ENCODE results near the gene GALC. TPM values are rescaled to one million over a fixed set of nuclear protein-coding genes. Genes with fewer than 3 reads are reported as not detected.

The GALC gene
- total RNA-seq, 1 experiment from 2014 or later: 1.0 TPM

- Mint-ChIP-seq H3K27me3 (ENCODE audit: insufficient read depth, unreplicated experiment) (no peaks in the 10 kb centered on the region), H3K36me3 (ENCODE audit: insufficient read depth, unreplicated experiment) (no peaks in the 10 kb centered on the region), H3K9me3 (ENCODE audit: unreplicated experiment) (no peaks in the 10 kb centered on the region), H3K4me3 (ENCODE audit: unreplicated experiment) (no peak overlapping the region), H3K27ac (ENCODE audit: low read depth, unreplicated experiment) (no peak overlapping the region), H3K4me1 (ENCODE audit: insufficient read depth, unreplicated experiment) (no peaks in the 10 kb centered on the region)
- CTCF ChIA-PET: interaction anchor here (0.6 to 1.8 kb wide), 6 partner anchors 9 to 220 kb away, joined by 3 to 4 read pairs (median 3); no protein-coding TSS in a partner anchor
- no peak for DNase-seq (ENCODE audit: unreplicated experiment)
- BruUV-seq (replicated peaks): no TSS peak
- TF ChIP-seq, protein P1, sequence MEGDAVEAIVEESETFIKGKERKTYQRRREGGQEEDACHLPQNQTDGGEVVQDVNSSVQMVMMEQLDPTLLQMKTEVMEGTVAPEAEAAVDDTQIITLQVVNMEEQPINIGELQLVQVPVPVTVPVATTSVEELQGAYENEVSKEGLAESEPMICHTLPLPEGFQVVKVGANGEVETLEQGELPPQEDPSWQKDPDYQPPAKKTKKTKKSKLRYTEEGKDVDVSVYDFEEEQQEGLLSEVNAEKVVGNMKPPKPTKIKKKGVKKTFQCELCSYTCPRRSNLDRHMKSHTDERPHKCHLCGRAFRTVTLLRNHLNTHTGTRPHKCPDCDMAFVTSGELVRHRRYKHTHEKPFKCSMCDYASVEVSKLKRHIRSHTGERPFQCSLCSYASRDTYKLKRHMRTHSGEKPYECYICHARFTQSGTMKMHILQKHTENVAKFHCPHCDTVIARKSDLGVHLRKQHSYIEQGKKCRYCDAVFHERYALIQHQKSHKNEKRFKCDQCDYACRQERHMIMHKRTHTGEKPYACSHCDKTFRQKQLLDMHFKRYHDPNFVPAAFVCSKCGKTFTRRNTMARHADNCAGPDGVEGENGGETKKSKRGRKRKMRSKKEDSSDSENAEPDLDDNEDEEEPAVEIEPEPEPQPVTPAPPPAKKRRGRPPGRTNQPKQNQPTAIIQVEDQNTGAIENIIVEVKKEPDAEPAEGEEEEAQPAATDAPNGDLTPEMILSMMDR (IDR thresholded peaks at IDR 0.05; ENCODE audit: unreplicated experiment): no peak
- POLR2A ChIA-PET: no interaction called here
- intact Hi-C loops (cut with micrococcal nuclease): no loop called here
These were observed 84.4 kb downstream of the GALC start for GRCh38 chr14:87908550-87908949.

GRCh38 chr14:87901652-87902051 lies 91.3 kb downstream of the GALC start:
- Mint-ChIP-seq H3K36me3 (ENCODE audit: insufficient read depth, unreplicated experiment) (no peaks in the 10 kb centered on the region), H3K27ac (ENCODE audit: low read depth, unreplicated experiment) (no peak overlapping the region), H3K9me3 (ENCODE audit: unreplicated experiment) (no peaks in the 10 kb centered on the region), H3K4me3 (ENCODE audit: unreplicated experiment) (no peak overlapping the region), H3K4me1 (ENCODE audit: insufficient read depth, unreplicated experiment) (peaks cover 7% of the 10 kb centered on the region), H3K27me3 (ENCODE audit: insufficient read depth, unreplicated experiment) (no peaks in the 10 kb centered on the region)
- DNase-seq (ENCODE audit: unreplicated experiment): no peak
- intact Hi-C loops (cut with micrococcal nuclease): no loop called here
- ChIA-PET CTCF (no interaction called here), POLR2A (no interaction called here)
- TF ChIP-seq, protein P1 (IDR thresholded peaks at IDR 0.05; ENCODE audit: unreplicated experiment): no peak
- BruUV-seq (replicated peaks): no TSS peak

- Mint-ChIP-seq H3K27me3 (ENCODE audit: insufficient read depth, unreplicated experiment) (no peaks in the 10 kb centered on the region), H3K4me3 (ENCODE audit: unreplicated experiment) (no peak overlapping the region), H3K36me3 (ENCODE audit: insufficient read depth, unreplicated experiment) (no peaks in the 10 kb centered on the region), H3K27ac (ENCODE audit: low read depth, unreplicated experiment) (no peak overlapping the region), H3K9me3 (ENCODE audit: unreplicated experiment) (no peaks in the 10 kb centered on the region), H3K4me1 (ENCODE audit: insufficient read depth, unreplicated experiment) (peaks cover 8% of the 10 kb centered on the region)
- no TSS peak for BruUV-seq (replicated peaks)
- intact Hi-C loops (cut with micrococcal nuclease): no loop called here
- no peak for DNase-seq (ENCODE audit: unreplicated experiment)
- ChIA-PET CTCF (no interaction called here), POLR2A (no interaction called here)
- TF ChIP-seq, protein P1 (IDR thresholded peaks at IDR 0.05; ENCODE audit: unreplicated experiment): no peak
These were observed 91.7 kb downstream of the GALC start for GRCh38 chr14:87901236-87901635.

- CTCF ChIA-PET: interaction anchor here (0.7 to 6.2 kb wide), 4 partner anchors 9 to 696 kb away, joined by 3 to 109 read pairs (median 54); no protein-coding TSS in a partner anchor
These were observed 93.8 kb downstream of the GALC start for GRCh38 chr14:87899228-87899627.

More at GRCh38 chr14:87899228-87899627, 93.8 kb downstream of the GALC start:
- POLR2A ChIA-PET: no interaction called here
- TF ChIP-seq, protein P1 (IDR thresholded peaks at IDR 0.05; ENCODE audit: unreplicated experiment): no peak
- DNase-seq (ENCODE audit: unreplicated experiment): no peak
- no peak overlapping the region for H3K27ac Mint-ChIP-seq (ENCODE audit: low read depth, unreplicated experiment)
- intact Hi-C loops (cut with micrococcal nuclease): no loop called here
- H3K27me3 Mint-ChIP-seq (ENCODE audit: insufficient read depth, unreplicated experiment): no peaks in the 10 kb centered on the region
- H3K36me3 Mint-ChIP-seq (ENCODE audit: insufficient read depth, unreplicated experiment): no peaks in the 10 kb centered on the region
- H3K4me3 Mint-ChIP-seq (ENCODE audit: unreplicated experiment): no peak overlapping the region
- no peaks in the 10 kb centered on the region for H3K9me3 Mint-ChIP-seq (ENCODE audit: unreplicated experiment)
- H3K4me1 Mint-ChIP-seq (ENCODE audit: insufficient read depth, unreplicated experiment): peaks cover 8% of the 10 kb centered on the region
- no TSS peak for BruUV-seq (replicated peaks)
